IMR-90 (cell line): ENCODE measurements around the gene CAMTA1. TPM values are rescaled to one million over a fixed set of nuclear protein-coding genes. Genes with fewer than 3 reads are reported as not detected.

Experiments
- ATAC-seq: fragments of 200-7000 bp; cut with Tn5 transposase; 2 replicates; pipeline ENCODE4 v1.9.1; 2020; ENCODE audit warnings: low read depth, mild to moderate bottlenecking, moderate library complexity
- BruUV-seq: library from RNA; stranded (reverse); fragments of 400-500 nt; replicated peaks from 2 replicates; lab custom pipeline; 2021; lab: Mats Ljungman, UMichigan
- CTCF ChIA-PET: fragments of 300-600 bp; formaldehyde crosslinking; extraction: SDS; loops from one replicate; lab custom pipeline; 2021; ENCODE audit warnings: antibody characterized with exemption; lab: Yijun Ruan, JAX
- POLR2A ChIA-PET: fragments of 300-600 bp; sonication (Branson Sonifier 250); formaldehyde crosslinking; loops from one replicate; lab custom pipeline; 2022; ENCODE audit warnings: antibody characterized with exemption; ENCODE audit not compliant: unreplicated experiment; lab: Charles Lee
- DNase-seq: peaks from one replicate; pipeline ENCODE4 v3.0.0; 2013
- H2AFZ ChIP-seq: replicated peaks from 2 replicates; pipeline ENCODE3; 2013; ENCODE audit warnings: low read length, mild to moderate bottlenecking; ENCODE audit not compliant: poor library complexity
- H2AK5ac ChIP-seq: 2 replicates; pipeline ENCODE4 v1.6.1; 2013; ENCODE audit warnings: low read depth, low read length, inconsistent platforms
- H2AK9ac ChIP-seq: replicated peaks from 2 replicates; pipeline ENCODE3; 2013; ENCODE audit warnings: mild to moderate bottlenecking, low read depth, low read length, moderate library complexity; ENCODE audit not compliant: poor library complexity
- H2BK120ac ChIP-seq: 2 replicates; pipeline ENCODE4 v1.6.1; 2013; ENCODE audit warnings: low read depth, low read length, inconsistent platforms
- H2BK15ac ChIP-seq: 3 replicates; pipeline ENCODE4 v1.6.1; 2013; ENCODE audit warnings: low read depth, low read length, inconsistent platforms
- H2BK20ac ChIP-seq: 2 replicates; pipeline ENCODE4 v1.6.1; 2013; ENCODE audit warnings: low read depth, mild to moderate bottlenecking, inconsistent platforms, low read length, moderate library complexity
- H2BK5ac ChIP-seq: 2 replicates; pipeline ENCODE4 v1.6.1; 2013; ENCODE audit warnings: mild to moderate bottlenecking, low read depth, low read length, inconsistent platforms; ENCODE audit not compliant: poor library complexity, severe bottlenecking
- H3K14ac ChIP-seq: replicated peaks from 2 replicates; pipeline ENCODE4 v1.6.1; 2013; ENCODE audit warnings: low read depth, low read length, inconsistent platforms
- H3K18ac ChIP-seq: 2 replicates; pipeline ENCODE4 v1.6.1; 2013; ENCODE audit warnings: low read depth, low read length, control low read depth
- H3K23ac ChIP-seq: 2 replicates; pipeline ENCODE4 v1.6.1; 2013; ENCODE audit warnings: low read depth, low read length, inconsistent platforms
- H3K27ac ChIP-seq: 2 replicates; pipeline ENCODE4 v1.5.1; 2013; ENCODE audit warnings: mild to moderate bottlenecking, control low read depth, low read length; ENCODE audit not compliant: insufficient read depth
- H3K27me3 ChIP-seq: 2 replicates; pipeline ENCODE4 v1.6.1; 2013; ENCODE audit warnings: low read length; ENCODE audit not compliant: control insufficient read depth, insufficient read depth
- H3K36me3 ChIP-seq: 2 replicates; pipeline ENCODE4 v1.6.1; 2013; ENCODE audit warnings: low read length, mixed read lengths; ENCODE audit not compliant: control insufficient read depth, insufficient read depth
- H3K4ac ChIP-seq: 2 replicates; pipeline ENCODE4 v1.6.1; 2013; ENCODE audit warnings: low read depth, low read length, inconsistent platforms
- H3K4me1 ChIP-seq: 2 replicates; pipeline ENCODE4 v1.6.1; 2013; ENCODE audit warnings: low read length, mixed read lengths; ENCODE audit not compliant: control insufficient read depth, insufficient read depth
- H3K4me2 ChIP-seq: 2 replicates; pipeline ENCODE4 v1.6.1; 2013; ENCODE audit warnings: low read depth, mild to moderate bottlenecking, control low read depth, low read length, moderate library complexity
- H3K4me3 ChIP-seq: 2 replicates; pipeline ENCODE4 v1.5.1; 2013; ENCODE audit warnings: low read depth, mild to moderate bottlenecking, control low read depth, low read length, moderate library complexity; ENCODE audit not compliant: insufficient read depth
- H3K56ac ChIP-seq: 2 replicates; pipeline ENCODE4 v1.6.1; 2013; ENCODE audit warnings: low read length, inconsistent platforms; ENCODE audit not compliant: insufficient read depth; ENCODE audit errors: extremely low read depth
- H3K79me1 ChIP-seq, 2 experiments: 2 replicates each; pipeline ENCODE4 v1.6.1; 2013; ENCODE audit warnings: low read length in 2 of 2, inconsistent platforms in 1 of 2, low read depth in 1 of 2
- H3K9ac ChIP-seq: 2 replicates; pipeline ENCODE4 v1.6.1; 2013; ENCODE audit warnings: low read depth, low read length, control low read depth
- H3K9me1 ChIP-seq: 2 replicates; pipeline ENCODE4 v1.6.1; 2013; ENCODE audit warnings: low read length, inconsistent platforms; ENCODE audit not compliant: insufficient read depth
- H3K9me3 ChIP-seq: 2 replicates; pipeline ENCODE4 v1.6.1; 2013; ENCODE audit warnings: low read length; ENCODE audit not compliant: control insufficient read depth, insufficient read depth
- H4K20me1 ChIP-seq: 2 replicates; pipeline ENCODE4 v1.6.1; 2013; ENCODE audit warnings: low read length, inconsistent platforms; ENCODE audit not compliant: insufficient read depth
- H4K5ac ChIP-seq: 2 replicates; pipeline ENCODE4 v1.6.1; 2013; ENCODE audit warnings: mild to moderate bottlenecking, low read depth, low read length, control low read depth
- H4K8ac ChIP-seq, 2 experiments: 2 replicates each; pipeline ENCODE4 v1.6.1; 2013; ENCODE audit warnings: low read depth in 2 of 2, low read length in 2 of 2, control low read depth in 1 of 2, inconsistent platforms in 1 of 2
- H4K91ac ChIP-seq: 2 replicates; pipeline ENCODE4 v1.6.1; 2013; ENCODE audit warnings: low read depth, low read length, inconsistent platforms; ENCODE audit not compliant: insufficient read depth
- BHLHE40 ChIP-seq: fragments of 150-350 bp; IDR thresholded peaks from 2 replicates; pipeline ENCODE4 v1.6.1; 2016; ENCODE audit warnings: mild to moderate bottlenecking, low read depth, low read length
- CEBPB ChIP-seq: IDR thresholded peaks from 2 replicates; pipeline ENCODE4 v1.6.1; 2012; ENCODE audit warnings: low read depth, low read length, improper control_type of control experiment
- CHD1 ChIP-seq: IDR thresholded peaks from 2 replicates; pipeline ENCODE4 v1.6.1; 2012; ENCODE audit warnings: low read depth, low read length, improper control_type of control experiment
- CTCF ChIP-seq: conservative IDR thresholded peaks from 2 replicates; pipeline ENCODE4 v1.5.1; 2012; ENCODE audit warnings: mild to moderate bottlenecking, low read depth, low read length, improper control_type of control experiment
- ELK1 ChIP-seq: fragments of 150-350 bp; IDR thresholded peaks from 2 replicates; pipeline ENCODE4 v1.6.1; 2016; ENCODE audit warnings: low read depth, mild to moderate bottlenecking, low read length, moderate library complexity, borderline replicate concordance
- FOS ChIP-seq: fragments of 150-350 bp; IDR thresholded peaks from 2 replicates; pipeline ENCODE4 v1.6.1; 2016; ENCODE audit warnings: low read depth, low read length
- MAFK ChIP-seq: IDR thresholded peaks from 2 replicates; pipeline ENCODE4 v1.6.1; 2012; ENCODE audit warnings: low read depth, low read length, improper control_type of control experiment
- MAZ ChIP-seq: IDR thresholded peaks from 2 replicates; pipeline ENCODE4 v1.6.1; 2012; ENCODE audit warnings: low read depth, mild to moderate bottlenecking, low read length, improper control_type of control experiment, moderate library complexity, borderline replicate concordance
- MXI1 ChIP-seq: IDR thresholded peaks from 2 replicates; pipeline ENCODE4 v1.6.1; 2012; ENCODE audit warnings: low read depth, mild to moderate bottlenecking, low read length, moderate library complexity, borderline replicate concordance
- POLR2A ChIP-seq: IDR thresholded peaks from 2 replicates; pipeline ENCODE4 v1.6.1; 2012; ENCODE audit warnings: mild to moderate bottlenecking, low read depth, low read length
- RAD21 ChIP-seq: IDR thresholded peaks from 2 replicates; pipeline ENCODE4 v1.6.1; 2012; ENCODE audit warnings: low read length, improper control_type of control experiment
- RCOR1 ChIP-seq: IDR thresholded peaks from 2 replicates; pipeline ENCODE4 v1.6.1; 2012; ENCODE audit warnings: mild to moderate bottlenecking, low read length, improper control_type of control experiment; ENCODE audit not compliant: insufficient replicate concordance
- RFX5 ChIP-seq: IDR thresholded peaks from 2 replicates; pipeline ENCODE4 v1.8.0; 2012; ENCODE audit warnings: low read depth, mild to moderate bottlenecking, low read length, moderate library complexity
- SMC3 ChIP-seq: fragments of 150-350 bp; IDR thresholded peaks from 2 replicates; pipeline ENCODE4 v1.6.1; 2016; ENCODE audit warnings: low read depth, mild to moderate bottlenecking, antibody characterized with exemption, low read length, moderate library complexity
- USF2 ChIP-seq: fragments of 150-350 bp; IDR thresholded peaks from 2 replicates; pipeline ENCODE4 v1.6.1; 2017; ENCODE audit warnings: mild to moderate bottlenecking, antibody characterized with exemption, low read length, low read depth
- WGBS, 2 experiments: methylation state at CpG; one replicate each; pipeline versions ENCODE4 v1.1.5 to v1.1.7; 2013; ENCODE audit warnings: missing lambda C conversion rate in 2 of 2; ENCODE audit not compliant: insufficient read length in 1 of 2; ENCODE audit errors: extremely low coverage in 2 of 2; 5-methylcytosine and 5-hydroxymethylcytosine counted together
- dilution Hi-C: fragments of 300-500 bp; cut with HindIII; formaldehyde crosslinking; loops from one replicate; pipeline ENCODE4 v1.14.3; 2018; ENCODE audit warnings: low sequenced_read_pairs; ENCODE audit not compliant: unreplicated experiment
- in situ Hi-C: fragments of 300-500 bp; cut with MboI; formaldehyde crosslinking; loops from 3 replicates; pipeline ENCODE4 v1.14.3; 2019; ENCODE audit warnings: low sequenced_read_pairs, inconsistent platforms, mixed read lengths
- intact Hi-C: fragments of 100-400 bp; cut with micrococcal nuclease; formaldehyde crosslinking; loops from 2 replicates; pipeline ENCODE4 v1.10.0; 2022
- polyA plus RNA-seq, 3 experiments: library from polyadenylated mRNA; depleted of rRNA; stranded (reverse); fragments of >200 nt; gene quantifications; 2 replicates each; pipeline ENCODE4 v1.2.3, GENCODE V29; 2012; ENCODE audit warnings: low replicate concordance in 1 of 3
- total RNA-seq: library from RNA; depleted of rRNA; stranded (reverse); fragments of >200 nt; gene quantifications from 2 replicates; pipeline ENCODE4 v1.2.3, GENCODE V29; 2012

The CAMTA1 gene
- total and polyA plus RNA-seq, 2 of the 4 experiments (the other 2 are of a cell fraction), result 35.5 to 74.3 TPM

- Histone ChIP-seq H3K23ac (no peak overlapping the region), H3K4ac (no peak overlapping the region), H3K18ac (no peak overlapping the region), H2BK5ac (no peak overlapping the region), H3K9me3 (no peaks in the 10 kb centered on the region), H2BK20ac (no peak overlapping the region), H2AK9ac (no peak overlapping the region), H3K4me1 (no peaks in the 10 kb centered on the region), H4K91ac (no peak overlapping the region), H2BK15ac (no peak overlapping the region), H3K4me2 (no peak overlapping the region), H3K36me3 (no peaks in the 10 kb centered on the region), H4K8ac (no peak overlapping the region), H2AK5ac (no peak overlapping the region), H3K79me1 (no peaks in the 10 kb centered on the region), H3K56ac (no peak overlapping the region), H3K27ac (no peak overlapping the region), H3K4me3 (no peak overlapping the region), H3K9ac (no peak overlapping the region), H4K5ac (no peak overlapping the region), H3K9me1 (no peaks in the 10 kb centered on the region), H2AFZ (no peak overlapping the region), H2BK120ac (no peak overlapping the region), H4K20me1 (no peaks in the 10 kb centered on the region), H3K14ac (no peak overlapping the region), H3K27me3 (no peaks in the 10 kb centered on the region; the same call in 1 of the 2 replicates)
- intact Hi-C loops, result no loop called here
- dilution Hi-C loops, result no loop called here
- TF ChIP-seq POLR2A (no peak), RFX5 (no peak), ELK1 (no peak), FOS (no peak), RAD21 (no peak), USF2 (no peak), BHLHE40 (no peak), CTCF (no peak), MAZ (no peak), MXI1 (no peak), MAFK (no peak), SMC3 (no peak), CHD1 (no peak), RCOR1 (no peak), CEBPB (no peak)
- ChIA-PET POLR2A (no interaction called here), CTCF (no interaction called here)
- in situ Hi-C loops, result no loop called here
- BruUV-seq, result no TSS peak
- ATAC-seq, result no peak
- no peak for DNase-seq
- WGBS, 2 experiments, result 80% methylated on average over 6 of the region's 12 CpGs; no CpG with 5 or more reads in 1 of the 2 experiments
Observed at GRCh38 chr1:7573481-7573880, 788.2 kb downstream of the CAMTA1 start.
